Measurements from ENCODE around the gene DNAH10. TPM values are rescaled to one million over a fixed set of nuclear protein-coding genes. Genes with fewer than 3 reads are reported as not detected.

The DNAH10 gene
- total and polyA plus RNA-seq, 12 donors = 0.06 to 1.5 (median 0.28) TPM

DNA sequence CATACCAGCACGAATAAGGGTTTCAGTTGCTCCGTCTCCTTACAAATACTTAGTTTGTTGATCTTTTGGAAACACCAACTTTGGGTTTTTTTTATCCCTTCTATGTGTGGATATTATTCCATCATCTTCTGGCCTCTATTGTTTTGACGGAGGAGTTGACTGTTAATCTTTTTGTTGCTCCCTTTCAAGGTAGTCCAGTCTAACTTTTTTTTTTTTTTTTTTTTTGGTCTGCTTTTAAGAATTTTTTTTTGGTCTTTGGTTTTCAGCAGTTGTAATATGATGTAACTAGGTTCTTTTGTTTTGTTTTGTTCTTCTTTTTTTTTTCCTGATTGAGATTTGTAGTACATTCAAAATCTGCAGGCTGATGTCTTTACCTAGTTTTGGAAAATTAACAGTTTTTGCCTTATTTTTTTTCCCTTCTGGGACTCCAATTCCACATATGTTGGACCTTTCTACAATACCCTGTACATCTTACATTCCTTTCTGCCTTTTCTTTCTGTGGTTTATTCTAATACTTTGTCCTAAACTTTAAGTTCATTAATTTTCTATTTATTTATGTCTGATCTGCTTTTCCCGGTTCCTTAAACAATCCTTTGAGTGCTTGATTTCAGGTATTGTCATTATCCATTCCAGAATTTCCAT is 54.9 kb downstream of the DNAH10 start:
- H3K9me3 ChIP-seq (replicated peaks in 1 of 3) = no peaks in the 10 kb centered on the region
- intact Hi-C loops (cut with DNase I) = no loop called here
- TF ChIP-seq POLR2A (IDR thresholded peaks at IDR 0.05) (no peak), CTCF (IDR thresholded peaks at IDR 0.05) (no peak)
- H3K4me3 ChIP-seq = no peak overlapping the region
- WGBS, 4 donors = 83 to 94% (median 90%) methylated on average over 4 of the region's 4 CpGs
- H3K27ac ChIP-seq = no peak overlapping the region
- DNase-seq = no peak
- no peaks in the 10 kb centered on the region for H3K4me1 ChIP-seq (replicated peaks in 1 of 2)
- H3K36me3 ChIP-seq (replicated peaks in 1 of 2) = peaks cover 0 to 5% of the 10 kb centered on the region in 2 donors
- H3K27me3 ChIP-seq = no peaks in the 10 kb centered on the region

DNA sequence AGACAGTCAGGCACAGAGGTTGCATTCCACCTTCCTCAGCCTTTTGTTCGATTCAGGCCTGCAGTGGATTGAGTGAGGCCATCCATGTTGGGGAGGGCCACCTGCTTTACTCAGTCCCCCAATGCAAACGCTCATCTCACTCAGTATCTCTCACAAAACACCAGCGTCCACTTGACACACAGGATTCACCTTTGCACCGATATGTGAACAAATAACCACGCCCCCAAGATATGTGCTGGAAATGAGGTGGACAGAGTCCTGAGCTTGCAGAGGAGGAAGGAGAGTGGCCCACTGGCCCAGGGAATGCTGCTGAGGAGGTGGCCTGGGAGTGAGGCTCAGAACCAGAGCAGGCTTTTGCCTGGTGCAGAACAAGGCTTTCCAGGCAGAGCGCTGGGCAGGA is 60.7 kb downstream of the DNAH10 start:
- Histone ChIP-seq H3K27me3 (no peaks in the 10 kb centered on the region), H3K9me3 (replicated peaks in 1 of 3) (peaks cover 0 to 5% (median 0%) of the 10 kb centered on the region in 3 donors), H3K4me1 (replicated peaks in 1 of 2) (no peaks in the 10 kb centered on the region), H3K4me3 (no peak overlapping the region), H3K36me3 (replicated peaks in 1 of 2) (no peaks in the 10 kb centered on the region), H3K27ac (no peak overlapping the region)
- 80 to 87% (median 85%) methylated on average over 6 of the region's 6 CpGs for WGBS, 4 donors
- TF ChIP-seq CTCF (IDR thresholded peaks at IDR 0.05) (no peak), POLR2A (IDR thresholded peaks at IDR 0.05) (no peak)
- intact Hi-C loops (cut with DNase I) = no loop called here
- no peak for DNase-seq

DNA sequence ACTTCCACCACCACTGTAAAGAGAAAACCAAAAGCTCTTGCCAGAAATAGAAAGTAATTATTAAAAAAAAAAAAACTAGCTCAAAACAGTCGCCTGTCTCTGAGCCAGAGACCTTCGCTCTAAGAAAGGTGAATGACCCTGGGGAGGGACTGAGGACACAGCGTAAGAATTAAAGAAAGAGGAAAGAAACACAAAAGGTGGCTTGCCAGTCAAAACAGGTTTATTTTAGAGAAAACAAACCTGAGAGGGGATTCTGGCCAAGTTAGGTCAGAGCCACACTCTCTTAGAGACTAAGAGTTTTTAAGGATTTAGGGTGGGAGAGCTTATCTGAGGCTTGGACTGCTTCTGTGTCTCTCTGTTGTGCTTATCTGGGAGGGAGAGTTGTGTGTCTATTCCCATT is 66.0 kb downstream of the DNAH10 start:
- Histone ChIP-seq H3K4me3 (no peak overlapping the region), H3K27ac (no peak overlapping the region), H3K4me1 (replicated peaks in 1 of 2) (no peaks in the 10 kb centered on the region), H3K36me3 (replicated peaks in 1 of 2) (no peaks in the 10 kb centered on the region), H3K9me3 (replicated peaks in 1 of 3) (peaks cover 0 to 5% (median 0%) of the 10 kb centered on the region in 3 donors), H3K27me3 (no peaks in the 10 kb centered on the region)
- intact Hi-C loops (cut with DNase I) = no loop called here
- no peak for TF ChIP-seq POLR2A (IDR thresholded peaks at IDR 0.05)
- TF ChIP-seq CTCF (IDR thresholded peaks at IDR 0.05) = no peak
- WGBS, 4 donors = 50 to 61% (median 56%) methylated on average over 3 of the region's 3 CpGs
- DNase-seq = no peak

- no peaks in the 10 kb centered on the region for H3K36me3 ChIP-seq (replicated peaks in 1 of 2)
- H3K4me3 ChIP-seq = no peak overlapping the region
- H3K4me1 ChIP-seq (replicated peaks in 1 of 2) = no peaks in the 10 kb centered on the region
- WGBS, 4 donors = 81 to 90% (median 86%) methylated on average over 13 of the region's 13 CpGs
- no peak for DNase-seq
- intact Hi-C loops (cut with DNase I) = no loop called here
- H3K27me3 ChIP-seq = no peaks in the 10 kb centered on the region
- H3K9me3 ChIP-seq (replicated peaks in 1 of 3) = peaks cover 0 to 5% (median 0%) of the 10 kb centered on the region in 3 donors
- H3K27ac ChIP-seq = no peak overlapping the region
- TF ChIP-seq CTCF (IDR thresholded peaks at IDR 0.05) = no peak
Observed at GRCh38 chr12:123828854-123829547, 66.9 kb downstream of the DNAH10 start.

Data from adrenal gland (tissue), 12 donors.